ENCODE results near the gene GNAI3. TPM values are rescaled to one million over a fixed set of nuclear protein-coding genes. Genes with fewer than 3 reads are reported as not detected.

The GNAI3 gene
- total and polyA plus RNA-seq, 2 of the 13 experiments (the other 11 are each of a cell fraction or from before 2014, with no cell fraction given): 4.3 to 9.0 TPM

DNA sequence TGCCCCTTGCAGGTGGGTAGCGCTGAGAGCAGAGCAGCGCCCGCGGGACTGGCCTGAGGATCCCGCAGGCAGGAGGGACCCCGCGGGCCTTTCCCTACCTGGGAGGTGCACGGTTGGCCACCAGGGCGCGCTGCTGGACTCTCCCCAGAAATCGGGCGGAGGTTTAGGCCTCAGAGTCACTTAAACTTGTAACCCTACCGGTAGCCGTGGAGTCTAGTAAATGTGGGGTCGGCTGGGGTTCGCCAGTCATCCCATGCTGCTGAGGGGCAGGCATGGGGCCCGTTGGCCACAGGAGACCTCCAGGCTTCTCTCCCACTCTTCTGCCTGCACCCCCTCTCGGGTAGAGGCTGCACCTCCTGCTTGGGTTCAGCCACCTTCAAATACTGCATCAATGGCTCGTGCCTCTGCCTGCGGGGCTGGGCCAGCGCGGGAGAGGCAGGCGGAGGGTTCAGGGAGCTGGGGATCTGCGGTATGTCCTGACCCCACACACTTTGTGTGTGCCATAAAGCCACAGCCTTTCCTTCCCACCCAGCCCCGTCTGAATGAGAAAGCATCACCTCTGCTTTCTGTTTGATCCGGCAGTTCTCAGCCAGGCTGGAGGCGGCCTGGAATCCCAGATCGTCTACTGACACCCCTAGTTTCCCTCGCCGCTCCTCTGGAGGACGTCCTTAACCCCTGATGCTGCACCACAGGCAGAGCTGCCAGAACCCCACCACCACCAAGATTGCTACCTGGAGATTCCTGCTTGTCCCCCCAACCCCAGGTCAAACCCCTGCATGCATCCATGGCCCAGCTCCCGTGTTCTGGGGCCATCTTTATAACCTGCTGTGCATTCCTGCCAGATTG is 95.2 kb downstream of the GNAI3 start (continued):
- peak; percentile 29 for TF ChIP-seq ASH2L (IDR thresholded peaks at IDR 0.05; ENCODE audit: insufficient read length, low read depth, low read length)
- peak; percentile 84 for TF ChIP-seq ZFY (CRISPR knock-in tag; IDR thresholded peaks at IDR 0.05)
- TF ChIP-seq SP4 (CRISPR knock-in tag; IDR thresholded peaks at IDR 0.05): peak; percentile 32; the same call in 1 of the 2 replicates
- TF ChIP-seq YY1 (IDR thresholded peaks at IDR 0.05; ENCODE audit: insufficient read depth, insufficient replicate concordance, low read depth, low read length): peak; percentile 39
- TF ChIP-seq RNF2 (conservative IDR thresholded peaks at IDR 0.05; ENCODE audit: low read depth): no peak
- peak; percentile 66; the same call in 1 of the 2 replicates for TF ChIP-seq ZFP90 (CRISPR knock-in tag; IDR thresholded peaks at IDR 0.05; ENCODE audit: borderline replicate concordance)
- no peak for TF ChIP-seq LCORL (IDR thresholded peaks at IDR 0.05)
- peak; percentile 78 for TF ChIP-seq LCORL (CRISPR knock-in tag; IDR thresholded peaks at IDR 0.05)
- TF ChIP-seq KLF11 (CRISPR knock-in tag; IDR thresholded peaks at IDR 0.05): 0 out of 2 replicates have a peak, but pooled peaks have one; percentile 38
- 0 out of 2 replicates have a peak, but pooled peaks have one; percentile 37 for TF ChIP-seq ADNP (CRISPR knock-in tag; IDR thresholded peaks at IDR 0.05)
- TF ChIP-seq SOX6 (IDR thresholded peaks at IDR 0.05): no peak
- TF ChIP-seq SOX6 (CRISPR knock-in tag; IDR thresholded peaks at IDR 0.05): peak; percentile 32; the same call in 1 of the 2 replicates
- 0 out of 2 replicates have a peak, but pooled peaks have one; percentile 21 for TF ChIP-seq ZKSCAN5 (CRISPR knock-in tag; IDR thresholded peaks at IDR 0.05)
- TF ChIP-seq ZBTB38 (CRISPR knock-in tag; IDR thresholded peaks at IDR 0.05): peak; percentile 51; the same call in 1 of the 2 replicates
- no peak for TF ChIP-seq ZNF282 (IDR thresholded peaks at IDR 0.05; ENCODE audit: partially characterized antibody)
- no peak for TF ChIP-seq SP2 (CRISPR knock-in tag; IDR thresholded peaks at IDR 0.05)
- TF ChIP-seq IRF2 (CRISPR knock-in tag; IDR thresholded peaks at IDR 0.05): peak; percentile 59
- TF ChIP-seq, protein P1, sequence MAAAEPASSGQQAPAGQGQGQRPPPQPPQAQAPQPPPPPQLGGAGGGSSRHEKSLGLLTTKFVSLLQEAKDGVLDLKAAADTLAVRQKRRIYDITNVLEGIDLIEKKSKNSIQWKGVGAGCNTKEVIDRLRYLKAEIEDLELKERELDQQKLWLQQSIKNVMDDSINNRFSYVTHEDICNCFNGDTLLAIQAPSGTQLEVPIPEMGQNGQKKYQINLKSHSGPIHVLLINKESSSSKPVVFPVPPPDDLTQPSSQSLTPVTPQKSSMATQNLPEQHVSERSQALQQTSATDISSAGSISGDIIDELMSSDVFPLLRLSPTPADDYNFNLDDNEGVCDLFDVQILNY (CRISPR knock-in tag; conservative IDR thresholded peaks at IDR 0.05): no peak
- no peak for TF ChIP-seq KMT2B (CRISPR knock-in tag; IDR thresholded peaks at IDR 0.05)
- TF ChIP-seq ARNTL (CRISPR knock-in tag; IDR thresholded peaks at IDR 0.05): peak; percentile 34; the same call in 1 of the 2 replicates
- peak; percentile 37 for TF ChIP-seq RBM39 (IDR thresholded peaks at IDR 0.05; ENCODE audit: low read depth, low read length, poor library complexity, severe bottlenecking)
- TF ChIP-seq YEATS4 (CRISPR knock-in tag; IDR thresholded peaks at IDR 0.05; ENCODE audit: borderline replicate concordance): peak; percentile 57; the same call in 1 of the 2 replicates
- peak; percentile 64 for TF ChIP-seq SPEN (CRISPR knock-in tag; IDR thresholded peaks at IDR 0.05; ENCODE audit: low read depth)
- TF ChIP-seq, protein P2, sequence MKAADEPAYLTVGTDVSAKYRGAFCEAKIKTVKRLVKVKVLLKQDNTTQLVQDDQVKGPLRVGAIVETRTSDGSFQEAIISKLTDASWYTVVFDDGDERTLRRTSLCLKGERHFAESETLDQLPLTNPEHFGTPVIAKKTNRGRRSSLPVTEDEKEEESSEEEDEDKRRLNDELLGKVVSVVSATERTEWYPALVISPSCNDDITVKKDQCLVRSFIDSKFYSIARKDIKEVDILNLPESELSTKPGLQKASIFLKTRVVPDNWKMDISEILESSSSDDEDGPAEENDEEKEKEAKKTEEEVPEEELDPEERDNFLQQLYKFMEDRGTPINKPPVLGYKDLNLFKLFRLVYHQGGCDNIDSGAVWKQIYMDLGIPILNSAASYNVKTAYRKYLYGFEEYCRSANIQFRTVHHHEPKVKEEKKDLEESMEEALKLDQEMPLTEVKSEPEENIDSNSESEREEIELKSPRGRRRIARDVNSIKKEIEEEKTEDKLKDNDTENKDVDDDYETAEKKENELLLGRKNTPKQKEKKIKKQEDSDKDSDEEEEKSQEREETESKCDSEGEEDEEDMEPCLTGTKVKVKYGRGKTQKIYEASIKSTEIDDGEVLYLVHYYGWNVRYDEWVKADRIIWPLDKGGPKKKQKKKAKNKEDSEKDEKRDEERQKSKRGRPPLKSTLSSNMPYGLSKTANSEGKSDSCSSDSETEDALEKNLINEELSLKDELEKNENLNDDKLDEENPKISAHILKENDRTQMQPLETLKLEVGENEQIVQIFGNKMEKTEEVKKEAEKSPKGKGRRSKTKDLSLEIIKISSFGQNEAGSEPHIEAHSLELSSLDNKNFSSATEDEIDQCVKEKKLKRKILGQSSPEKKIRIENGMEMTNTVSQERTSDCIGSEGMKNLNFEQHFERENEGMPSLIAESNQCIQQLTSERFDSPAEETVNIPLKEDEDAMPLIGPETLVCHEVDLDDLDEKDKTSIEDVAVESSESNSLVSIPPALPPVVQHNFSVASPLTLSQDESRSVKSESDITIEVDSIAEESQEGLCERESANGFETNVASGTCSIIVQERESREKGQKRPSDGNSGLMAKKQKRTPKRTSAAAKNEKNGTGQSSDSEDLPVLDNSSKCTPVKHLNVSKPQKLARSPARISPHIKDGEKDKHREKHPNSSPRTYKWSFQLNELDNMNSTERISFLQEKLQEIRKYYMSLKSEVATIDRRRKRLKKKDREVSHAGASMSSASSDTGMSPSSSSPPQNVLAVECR (CRISPR knock-in tag; IDR thresholded peaks at IDR 0.05; ENCODE audit: borderline replicate concordance): peak; percentile 46; the same call in 1 of the 2 replicates
- peak; percentile 12 for TF ChIP-seq JARID2 (CRISPR knock-in tag; IDR thresholded peaks at IDR 0.05; ENCODE audit: insufficient replicate concordance)
- no peak for TF ChIP-seq ZNF510 (CRISPR knock-in tag; IDR thresholded peaks at IDR 0.05; ENCODE audit: low read depth)
